Activated naive CD8-positive, alpha-beta T cell treated with anti-CD3 and anti-CD28 coated beads, Interleukin-2, amount 50 U/mL, for 24 hours (primary cell): ENCODE results near the gene TGFBI.

ENCODE experiments used
- ATAC-seq: fragments of 150-1000 bp; cut with Tn5 transposase; one replicate; pipeline ENCODE4 v1.10.0; 2021
- DNase-seq: peaks from one replicate; pipeline ENCODE4 v3.0.0; 2021
- H3K27ac Mint-ChIP-seq: one replicate; pipeline ENCODE4 v1.8.0; 2021; ENCODE audit warnings: mild to moderate bottlenecking, mixed read lengths
- H3K27me3 Mint-ChIP-seq: one replicate; pipeline ENCODE4 v1.8.0; 2021; ENCODE audit warnings: mixed read lengths
- H3K36me3 Mint-ChIP-seq: one replicate; pipeline ENCODE4 v1.8.0; 2021; ENCODE audit warnings: low read depth, mixed read lengths
- H3K4me1 Mint-ChIP-seq: one replicate; pipeline ENCODE4 v1.8.0; 2021; ENCODE audit warnings: mixed read lengths
- H3K4me3 Mint-ChIP-seq: one replicate; pipeline ENCODE4 v1.8.0; 2021; ENCODE audit warnings: mild to moderate bottlenecking, moderate library complexity, mixed read lengths
- H3K9me3 Mint-ChIP-seq: one replicate; pipeline ENCODE4 v1.8.0; 2021; ENCODE audit warnings: mixed read lengths

Gene TGFBI

GRCh38 chr5:136108766-136109165, 80.0 kb downstream of the TGFBI start:
- Mint-ChIP-seq H3K9me3 (no peaks in the 10 kb centered on the region), H3K36me3 (no peaks in the 10 kb centered on the region), H3K27me3 (peaks cover 13% of the 10 kb centered on the region), H3K4me3 (no peak overlapping the region), H3K27ac (no peak overlapping the region), H3K4me1 (no peaks in the 10 kb centered on the region)
- ATAC-seq (no peak), DNase-seq (no peak)

DNA sequence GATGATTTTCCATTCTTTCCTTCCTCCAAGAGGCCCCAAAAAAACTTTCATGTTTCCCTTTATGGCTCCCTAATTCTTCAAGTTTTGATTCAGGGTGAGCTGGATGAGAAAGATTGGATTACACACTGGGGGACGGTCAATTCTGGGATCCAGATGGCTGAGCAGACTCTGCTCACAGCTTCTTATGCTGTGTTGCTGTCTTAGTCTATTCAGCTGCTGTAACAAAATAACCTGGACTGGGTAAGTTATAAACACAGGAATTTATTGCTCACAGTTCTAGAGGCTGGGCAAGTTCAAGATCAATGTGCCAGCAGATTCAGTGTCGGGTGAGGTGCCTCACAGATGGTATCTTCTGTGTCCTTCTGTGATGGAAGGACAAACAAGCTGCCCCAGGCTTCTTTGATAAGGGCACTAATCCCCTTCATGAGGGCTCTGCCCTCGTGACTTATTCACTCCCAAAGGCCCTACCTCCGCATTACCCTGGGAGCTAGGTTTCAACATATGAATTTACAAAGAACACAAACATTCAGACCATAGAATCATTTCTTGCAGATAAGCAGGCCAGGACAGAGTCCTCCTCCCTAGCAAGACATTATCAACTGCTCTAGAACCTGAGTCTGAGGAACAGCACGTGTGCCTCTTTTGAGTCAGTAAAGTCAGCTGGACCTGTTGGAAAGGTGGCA, 80.8 kb downstream of the TGFBI start:
- Mint-ChIP-seq H3K36me3 (no peaks in the 10 kb centered on the region), H3K27ac (no peak overlapping the region), H3K9me3 (no peaks in the 10 kb centered on the region), H3K4me3 (no peak overlapping the region), H3K4me1 (no peaks in the 10 kb centered on the region), H3K27me3 (peaks cover 11% of the 10 kb centered on the region)
- no peak for ATAC-seq
- no peak for DNase-seq
